Urinary bladder (tissue), 4 donors: ENCODE data around the gene KCTD21. TPM values are rescaled to one million over a fixed set of nuclear protein-coding genes. Genes with fewer than 3 reads are reported as not detected.
"Not testable (repeated sequence)": the region's sequence is repeated elsewhere in the genome, so short reads cannot be mapped to it uniquely, and the experiment has no call there.

Source experiments
- DNase-seq: peaks from one replicate; pipeline ENCODE4 v3.0.0-alpha.2; 2015; ENCODE audit errors: extremely low spot score
- H3K27ac ChIP-seq: one replicate; pipeline ENCODE4 v1.5.1; 2013; ENCODE audit warnings: low read depth, mild to moderate bottlenecking, moderate library complexity
- H3K36me3 ChIP-seq: one replicate; pipeline ENCODE4 v1.6.1; 2013; ENCODE audit warnings: mild to moderate bottlenecking, moderate library complexity; ENCODE audit not compliant: insufficient read depth
- H3K4me1 ChIP-seq: one replicate; pipeline ENCODE4 v1.6.1; 2013; ENCODE audit warnings: mild to moderate bottlenecking, moderate library complexity; ENCODE audit not compliant: insufficient read depth
- H3K4me3 ChIP-seq: one replicate; pipeline ENCODE4 v1.5.1; 2013; ENCODE audit warnings: low read depth, low read length
- WGBS: extraction: QIAGEN DNeasy Blood & Tissue Kit; methylation state at CpG from one replicate; pipeline ENCODE4 v1.1.7; 2013; 5-methylcytosine and 5-hydroxymethylcytosine counted together
- polyA plus RNA-seq: library from polyadenylated mRNA; stranded (reverse); fragments of 200-250 nt; gene quantifications from one replicate; pipeline ENCODE4 v1.2.3, GENCODE V29; 2013
- total RNA-seq: library from RNA; depleted of rRNA; stranded (reverse); fragments of >200 nt; gene quantifications from one replicate; pipeline ENCODE4 v1.2.3, GENCODE V29; 2014
- donor health status: healthy with polysubstance abuse.
- donor health status: healthy.

Gene KCTD21
- total and polyA plus RNA-seq, 2 donors, result 6.2 to 6.7 TPM

GRCh38 chr11:78223320-78223954, 35.0 kb upstream of the KCTD21 start:
- Histone ChIP-seq H3K27ac (no peak overlapping the region), H3K4me3 (no peak overlapping the region), H3K36me3 (no peaks in the 10 kb centered on the region), H3K4me1 (no peaks in the 10 kb centered on the region)
- no peak for DNase-seq
- WGBS, result 91% methylated on average over 9 of the region's 9 CpGs

DNA sequence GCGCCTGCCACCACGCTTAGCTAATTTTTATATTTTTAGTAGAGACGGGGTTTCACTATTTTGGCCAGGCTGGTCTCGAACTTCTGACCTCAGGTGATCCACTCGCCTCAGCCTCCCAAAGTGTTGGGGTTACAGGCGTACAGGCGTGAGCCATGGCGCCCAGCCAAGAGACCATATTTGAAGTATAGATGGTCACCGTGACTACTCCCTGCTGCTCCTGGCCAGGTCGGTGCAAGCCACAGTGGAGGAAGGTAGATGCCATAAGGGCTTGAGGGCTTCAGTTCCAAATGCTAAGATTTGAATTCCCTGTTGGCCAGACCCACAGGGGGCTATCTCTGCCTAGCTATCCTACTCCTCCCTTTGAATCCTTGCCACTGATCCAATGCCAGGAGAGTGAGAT, 34.3 kb upstream of the KCTD21 start:
- 89% methylated on average over 10 of the region's 10 CpGs for WGBS
- H3K4me3 ChIP-seq, DNase-seq, H3K4me1 ChIP-seq, H3K27ac ChIP-seq, H3K36me3 ChIP-seq: not testable (repeated sequence)

DNA sequence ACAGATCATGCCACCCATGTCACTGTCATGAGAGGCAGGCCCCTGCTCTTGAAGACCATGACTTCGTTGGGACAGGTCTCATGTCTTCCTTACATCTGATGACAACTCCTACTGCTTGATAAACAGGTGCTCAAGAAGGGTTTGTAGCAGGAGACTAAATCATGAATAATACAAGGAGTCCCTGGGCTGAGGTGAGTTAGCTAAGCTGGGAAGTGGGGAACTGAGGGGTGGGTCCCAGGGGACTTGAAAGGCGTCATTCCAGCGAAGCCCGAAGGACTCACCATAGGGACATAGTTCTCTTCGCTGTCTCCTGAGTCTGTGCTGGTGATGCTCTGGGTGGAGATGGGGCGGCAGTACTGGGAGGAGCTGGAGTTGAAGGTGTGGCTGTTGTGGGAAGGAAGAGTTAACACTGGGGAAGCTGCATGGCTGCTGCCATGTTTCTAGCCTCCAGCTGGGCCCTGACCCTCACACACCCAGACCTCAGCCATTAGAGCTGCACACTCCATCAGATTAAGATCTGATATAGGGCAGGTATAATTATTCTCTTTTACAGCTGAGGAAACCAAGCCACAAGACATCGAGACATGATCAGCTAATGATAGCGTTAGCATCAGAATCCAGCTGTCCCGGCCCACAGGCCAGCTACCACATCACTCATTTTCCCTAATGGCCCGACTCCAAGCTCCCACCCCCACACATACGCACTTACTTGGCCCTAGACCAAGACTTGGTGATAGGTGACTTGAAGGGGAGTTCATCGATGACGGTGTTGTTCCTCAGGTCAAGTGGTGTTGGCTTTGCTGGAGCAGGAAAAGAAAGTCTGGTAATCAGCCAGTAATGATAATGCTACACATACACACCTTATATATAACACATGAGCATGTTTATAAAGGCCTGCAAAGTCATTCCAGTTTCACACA, 33.2 kb upstream of the KCTD21 start:
- H3K27ac ChIP-seq, result no peak overlapping the region
- WGBS, result 91% methylated on average over 13 of the region's 13 CpGs
- DNase-seq, result no peak
- no peaks in the 10 kb centered on the region for H3K36me3 ChIP-seq
- no peaks in the 10 kb centered on the region for H3K4me1 ChIP-seq
- H3K4me3 ChIP-seq, result no peak overlapping the region

- DNase-seq, result no peak
- Histone ChIP-seq H3K4me1 (no peaks in the 10 kb centered on the region), H3K36me3 (peaks cover 3% of the 10 kb centered on the region), H3K4me3 (no peak overlapping the region), H3K27ac (no peak overlapping the region)
- 94% methylated on average over 14 of the region's 14 CpGs for WGBS
These were observed 32.1 kb upstream of the KCTD21 start for GRCh38 chr11:78220218-78221157.

DNA sequence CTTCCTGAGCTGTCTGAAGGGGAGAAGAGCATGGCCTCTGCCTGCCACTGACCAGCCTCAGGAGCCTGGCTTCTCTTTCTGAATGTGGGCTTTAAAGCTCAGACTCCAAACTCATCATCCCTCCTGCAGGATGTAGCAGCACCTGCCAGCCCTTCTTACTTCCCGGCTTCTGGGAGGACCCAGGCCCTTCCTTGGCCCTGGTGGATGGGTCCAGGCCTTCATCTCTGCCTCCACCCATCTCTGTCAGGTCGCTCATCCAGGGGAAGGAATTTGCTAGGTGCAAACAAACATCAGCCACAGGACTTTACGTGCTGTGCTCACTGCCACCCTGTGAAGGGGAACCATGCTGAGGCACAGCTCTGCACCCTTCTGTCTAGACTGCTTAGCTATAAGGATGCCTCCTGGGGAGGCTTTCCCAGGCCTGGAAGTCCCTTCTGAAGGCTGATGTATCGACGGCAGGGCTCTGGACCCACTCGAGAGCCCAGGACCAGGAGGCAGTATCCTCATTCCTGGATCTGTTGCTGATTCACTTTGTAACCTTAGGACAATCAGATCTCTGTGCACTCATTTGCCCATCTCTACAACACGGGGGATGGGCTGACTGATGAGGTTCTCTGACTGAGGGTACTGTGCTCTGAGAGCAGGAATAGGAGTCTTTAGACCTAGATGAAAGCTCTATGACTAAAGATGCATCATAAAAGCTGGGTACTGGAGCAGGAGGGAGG, 31.2 kb upstream of the KCTD21 start:
- Histone ChIP-seq H3K4me1 (no peaks in the 10 kb centered on the region), H3K4me3 (no peak overlapping the region), H3K36me3 (peaks cover 3% of the 10 kb centered on the region), H3K27ac (no peak overlapping the region)
- 91% methylated on average over 7 of the region's 7 CpGs for WGBS
- no peak for DNase-seq

GRCh38 chr11:78218707-78219492, 30.5 kb upstream of the KCTD21 start:
- no peak overlapping the region for H3K27ac ChIP-seq
- H3K4me1 ChIP-seq, result no peaks in the 10 kb centered on the region
- WGBS, result 86% methylated on average over 11 of the region's 11 CpGs
- peaks cover 3% of the 10 kb centered on the region for H3K36me3 ChIP-seq
- H3K4me3 ChIP-seq, result no peak overlapping the region
- DNase-seq, result no peak

DNA sequence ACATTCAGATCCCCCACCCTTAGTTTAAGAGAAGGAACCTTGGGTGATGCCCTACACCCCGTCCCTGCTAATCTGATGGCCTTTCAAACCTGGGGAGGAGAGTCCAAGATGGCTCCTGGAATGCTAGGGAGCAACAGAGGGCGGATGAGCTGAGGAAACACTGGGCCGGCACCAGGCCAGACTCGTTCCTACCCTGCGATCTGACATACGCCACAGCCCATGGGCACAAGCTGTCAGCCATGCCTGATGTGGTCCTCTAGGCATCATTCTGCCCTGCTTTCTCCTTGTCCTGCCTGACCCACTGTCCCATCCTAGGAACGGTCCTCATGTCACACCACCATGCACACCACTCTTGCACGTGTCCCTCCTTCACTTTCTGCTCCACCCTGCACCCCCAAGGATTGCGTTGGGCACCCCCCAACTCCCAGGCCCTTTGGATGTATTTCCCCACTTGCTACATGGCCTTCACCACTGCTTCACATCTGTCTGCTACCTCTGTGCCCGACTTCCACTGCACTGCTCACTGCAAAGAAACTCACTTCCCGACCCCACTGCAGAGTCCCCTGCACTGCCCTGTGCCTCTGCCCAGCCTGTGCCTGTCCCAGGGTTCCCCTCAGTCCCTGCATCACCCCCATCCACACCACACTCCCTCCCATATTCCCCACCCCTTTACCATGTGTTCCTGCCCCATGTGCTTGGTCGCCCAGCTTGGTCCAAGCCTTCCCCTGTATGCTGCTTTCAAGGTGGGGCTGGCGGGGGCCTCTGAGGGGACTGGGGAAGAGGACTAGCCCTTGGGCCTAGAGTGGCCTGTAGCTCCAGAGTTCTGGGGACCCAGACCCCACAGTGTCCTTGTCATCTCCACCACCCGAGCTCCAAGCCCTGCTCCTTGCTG, 29.5 kb upstream of the KCTD21 start:
- no peak overlapping the region for H3K27ac ChIP-seq
- no peak for DNase-seq
- H3K4me3 ChIP-seq, result no peak overlapping the region
- 96% methylated on average over 14 of the region's 14 CpGs for WGBS
- H3K4me1 ChIP-seq, result no peaks in the 10 kb centered on the region
- H3K36me3 ChIP-seq, result peaks cover 3% of the 10 kb centered on the region

- peaks cover 3% of the 10 kb centered on the region for H3K36me3 ChIP-seq
- 89% methylated on average over 5 of the region's 5 CpGs for WGBS
These were observed 28.3 kb upstream of the KCTD21 start for GRCh38 chr11:78216571-78217287.

GRCh38 chr11:78216021-78216420, 27.6 kb upstream of the KCTD21 start:
- 93% methylated on average over 3 of the region's 3 CpGs for WGBS
- H3K4me1 ChIP-seq, result no peaks in the 10 kb centered on the region
- H3K4me3 ChIP-seq, result no peak overlapping the region
- no peak overlapping the region for H3K27ac ChIP-seq
- no peak for DNase-seq
- H3K36me3 ChIP-seq, result peaks cover 3% of the 10 kb centered on the region

More at GRCh38 chr11:78216571-78217287, 28.3 kb upstream of the KCTD21 start:
- Histone ChIP-seq H3K4me1 (no peaks in the 10 kb centered on the region), H3K4me3 (no peak overlapping the region), H3K27ac (no peak overlapping the region)
- DNase-seq, result no peak

DNA sequence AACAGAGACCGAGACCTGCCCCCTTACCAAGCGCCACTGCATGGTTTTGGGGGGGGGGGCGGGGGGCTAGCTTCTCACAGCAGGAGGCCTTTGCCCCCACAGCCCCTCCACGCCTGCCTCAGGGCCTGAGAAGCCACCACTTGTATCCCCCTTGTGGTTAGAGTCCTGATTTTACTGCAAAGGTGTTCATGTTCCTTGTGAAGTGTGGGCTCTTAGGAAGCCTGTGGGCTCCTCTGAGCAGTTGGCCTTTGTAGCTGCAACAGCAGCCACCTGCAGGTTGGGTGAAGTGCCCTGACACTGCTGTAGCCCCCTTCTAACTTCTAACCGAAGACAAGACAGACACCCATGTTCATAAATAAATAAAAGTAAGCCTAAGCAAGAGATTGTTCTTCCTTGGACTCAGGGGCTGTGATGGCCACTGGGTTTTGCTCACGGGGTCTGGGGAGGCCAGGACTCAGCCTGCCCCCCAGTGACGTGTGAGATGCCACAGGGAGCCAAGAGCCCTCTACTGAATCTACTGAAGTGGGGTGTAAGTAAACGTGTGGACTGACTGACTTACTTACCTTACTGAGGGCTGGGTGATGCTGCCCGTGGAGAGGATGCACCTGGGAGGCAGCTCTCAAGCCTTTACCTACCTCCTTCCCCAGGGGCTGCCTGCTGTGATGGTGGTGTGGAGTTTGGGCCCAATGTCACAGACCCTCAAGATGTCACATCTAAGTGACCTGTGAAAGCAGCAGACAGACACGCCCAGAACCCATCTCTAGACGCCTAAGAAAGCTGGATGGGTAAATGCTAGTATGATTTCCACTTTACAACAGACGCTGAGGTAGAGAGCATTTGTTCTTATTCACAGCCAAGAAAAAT, 26.1 kb upstream of the KCTD21 start:
- no peak for DNase-seq
- Histone ChIP-seq H3K27ac (no peak overlapping the region), H3K4me1 (no peaks in the 10 kb centered on the region), H3K4me3 (no peak overlapping the region), H3K36me3 (peaks cover 3% of the 10 kb centered on the region)
- 85% methylated on average over 12 of the region's 12 CpGs for WGBS
